Mucosa of stomach (tissue), 1 donor: ENCODE data around the gene COX19.
A peak's percentile ranks its signal among the peaks of the same experiment; 100 is the strongest.
"Not testable (repeated sequence)": the region's sequence is repeated elsewhere in the genome, so short reads cannot be mapped to it uniquely, and the experiment has no call there.

Source experiments
- H3K27me3 ChIP-seq: one replicate; pipeline ENCODE4 v1.7.0; 2013; ENCODE audit warnings: mild to moderate bottlenecking, low read length; ENCODE audit not compliant: control insufficient read depth, insufficient read depth
- H3K36me3 ChIP-seq: one replicate; pipeline ENCODE4 v1.7.0; 2013; ENCODE audit warnings: low read length; ENCODE audit not compliant: control insufficient read depth, insufficient read depth
- H3K4me1 ChIP-seq: one replicate; pipeline ENCODE4 v1.7.0; 2013; ENCODE audit warnings: mild to moderate bottlenecking, low read length; ENCODE audit not compliant: control insufficient read depth, insufficient read depth
- H3K4me3 ChIP-seq: one replicate; pipeline ENCODE4 v1.7.0; 2013; ENCODE audit warnings: low read length
- H3K9ac ChIP-seq: one replicate; pipeline ENCODE4 v1.7.0; 2013; ENCODE audit warnings: mild to moderate bottlenecking, low read length, moderate library complexity
- H3K9me3 ChIP-seq: one replicate; pipeline ENCODE4 v1.7.0; 2013; ENCODE audit warnings: mild to moderate bottlenecking, low read length, moderate library complexity; ENCODE audit not compliant: control insufficient read depth
- donor health status: Pancreatic carcinoma.

Gene COX19

DNA sequence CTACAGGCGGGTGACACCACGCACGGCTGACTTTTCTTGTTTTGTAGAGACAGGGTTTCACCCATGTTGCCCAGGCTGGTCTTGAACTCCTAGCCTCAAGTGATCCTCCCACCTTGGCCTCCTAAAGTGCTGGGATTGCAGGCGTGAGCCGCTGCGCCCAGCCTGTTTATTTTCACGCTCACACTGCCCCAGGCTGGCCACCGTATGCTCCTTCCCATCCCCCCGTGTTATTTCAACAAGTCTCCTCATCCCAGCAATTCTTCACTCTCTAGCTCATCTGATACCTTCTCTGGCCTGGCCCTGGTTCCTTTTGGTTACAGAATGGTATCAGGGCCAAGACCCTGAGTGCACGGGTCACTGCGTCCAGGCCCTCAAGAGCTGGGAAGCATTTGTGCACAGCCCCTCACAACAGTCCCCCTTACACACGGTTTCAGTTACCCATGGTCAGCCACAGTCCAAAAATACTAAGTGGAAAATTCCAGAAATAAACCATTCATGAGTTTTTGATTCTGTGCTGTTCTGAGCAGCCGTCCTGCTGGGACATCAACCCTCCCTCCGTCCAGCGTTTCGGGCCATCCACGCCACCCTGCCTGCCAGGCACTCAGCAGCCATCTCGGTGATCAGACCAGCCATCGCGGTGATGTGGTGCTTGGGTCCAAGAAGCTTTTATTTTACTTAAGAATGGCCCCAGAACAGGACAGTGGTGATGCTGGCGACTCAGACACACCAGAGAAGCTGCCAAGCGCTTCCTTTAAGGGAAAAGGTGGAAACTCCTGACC lies 8.9 kb downstream of the COX19 start:
- no peak overlapping the region for H3K4me3 ChIP-seq

DNA sequence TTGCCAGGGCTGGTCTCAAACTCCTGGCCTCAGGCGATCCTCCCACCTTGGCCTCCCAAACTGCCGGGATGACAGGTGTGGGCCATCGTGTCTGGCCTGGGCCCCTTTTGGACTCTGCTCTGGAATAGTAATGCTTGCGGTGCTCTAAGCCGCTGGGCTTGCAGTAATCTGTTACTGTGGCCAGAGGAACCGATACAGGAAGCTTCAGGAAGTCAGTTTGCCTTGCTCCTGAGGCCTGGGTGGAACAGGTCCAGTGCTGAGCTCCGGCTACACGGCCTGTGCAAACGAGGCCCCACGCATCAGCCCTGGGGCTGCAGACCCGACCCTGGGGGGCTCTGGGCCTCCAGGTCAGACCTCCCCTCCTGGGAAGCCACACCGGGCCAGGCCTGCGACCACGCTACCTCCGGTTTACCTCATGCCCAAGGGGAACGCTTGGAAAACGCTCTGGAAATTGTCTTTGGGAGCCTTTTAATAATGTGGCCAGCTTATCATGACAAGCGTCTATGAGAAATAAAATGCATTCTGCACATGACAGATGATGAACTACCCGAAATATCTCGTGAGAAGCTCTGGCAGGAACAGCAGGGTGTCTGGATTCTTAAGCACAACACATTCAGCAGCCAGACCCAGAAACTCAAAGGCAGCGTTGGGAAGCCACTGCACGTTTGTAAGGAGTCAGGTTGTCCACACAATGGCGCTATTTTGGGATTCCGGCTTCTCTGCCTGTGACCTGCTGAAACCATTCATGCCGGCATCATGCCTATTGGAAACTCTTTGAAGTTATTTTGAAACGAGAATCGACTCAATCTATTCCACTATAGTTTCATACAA lies 10.7 kb downstream of the COX19 start:
- H3K4me3 ChIP-seq, result no peak overlapping the region
- H3K27me3 ChIP-seq, result peaks cover 13% of the 10 kb centered on the region
- peak overlapping the region; percentile 3 for H3K9ac ChIP-seq
- no peaks in the 10 kb centered on the region for H3K9me3 ChIP-seq
- no peaks in the 10 kb centered on the region for H3K36me3 ChIP-seq
- peaks cover 18% of the 10 kb centered on the region for H3K4me1 ChIP-seq

More for the DNA sequence above, 8.9 kb downstream of the COX19 start:
- H3K27me3 ChIP-seq, result peaks cover 13% of the 10 kb centered on the region
- H3K36me3 ChIP-seq, result peaks cover 6% of the 10 kb centered on the region
- peaks cover 18% of the 10 kb centered on the region for H3K4me1 ChIP-seq
- no peaks in the 10 kb centered on the region for H3K9me3 ChIP-seq
- no peak overlapping the region for H3K9ac ChIP-seq

DNA sequence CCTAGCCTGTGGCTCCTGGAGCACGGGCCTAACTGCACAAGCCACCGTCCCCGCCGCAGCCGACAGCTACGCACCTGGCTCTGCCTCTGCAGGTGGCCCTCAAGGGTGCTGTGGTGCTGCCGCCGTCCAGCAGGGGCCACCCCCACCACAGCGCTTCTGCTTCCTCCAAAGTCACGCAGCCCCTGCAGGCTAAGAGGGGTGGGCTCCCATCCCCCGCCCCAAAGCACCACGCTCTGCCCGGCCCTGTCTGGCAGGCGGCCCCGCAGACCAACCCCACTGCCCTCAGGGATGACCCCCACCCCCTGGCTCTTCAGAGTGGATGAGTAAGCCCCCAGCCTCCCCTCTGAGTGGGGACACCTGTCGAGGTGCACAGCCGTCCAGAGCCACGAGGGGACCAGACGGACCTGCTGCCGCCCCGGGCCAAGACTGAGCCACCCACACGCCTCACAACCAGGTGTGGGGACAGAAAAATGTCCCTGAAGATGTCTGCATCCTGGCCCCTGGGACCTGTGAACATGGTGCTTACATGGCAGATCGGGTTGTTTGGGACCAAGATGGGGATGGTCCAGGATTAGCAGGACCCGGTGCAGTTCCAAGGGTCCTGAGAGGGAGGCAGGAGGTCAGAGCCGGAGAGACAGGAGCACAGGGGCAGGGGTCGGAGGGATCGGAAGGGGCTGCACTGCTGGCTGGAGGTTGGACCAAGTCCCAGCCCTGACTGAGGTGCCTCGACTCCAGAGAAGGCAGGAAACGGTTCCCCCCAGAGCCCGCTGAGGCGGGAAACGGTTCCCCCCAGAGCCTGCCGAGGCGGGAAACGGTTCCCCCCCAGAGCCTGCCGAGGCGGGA lies 11.9 kb downstream of the COX19 start:
- no peaks in the 10 kb centered on the region for H3K36me3 ChIP-seq
- H3K9ac ChIP-seq, result no peak overlapping the region
- peaks cover 18% of the 10 kb centered on the region for H3K4me1 ChIP-seq
- H3K9me3 ChIP-seq, result no peaks in the 10 kb centered on the region
- peaks cover 17% of the 10 kb centered on the region for H3K27me3 ChIP-seq
- H3K4me3 ChIP-seq, result no peak overlapping the region

DNA sequence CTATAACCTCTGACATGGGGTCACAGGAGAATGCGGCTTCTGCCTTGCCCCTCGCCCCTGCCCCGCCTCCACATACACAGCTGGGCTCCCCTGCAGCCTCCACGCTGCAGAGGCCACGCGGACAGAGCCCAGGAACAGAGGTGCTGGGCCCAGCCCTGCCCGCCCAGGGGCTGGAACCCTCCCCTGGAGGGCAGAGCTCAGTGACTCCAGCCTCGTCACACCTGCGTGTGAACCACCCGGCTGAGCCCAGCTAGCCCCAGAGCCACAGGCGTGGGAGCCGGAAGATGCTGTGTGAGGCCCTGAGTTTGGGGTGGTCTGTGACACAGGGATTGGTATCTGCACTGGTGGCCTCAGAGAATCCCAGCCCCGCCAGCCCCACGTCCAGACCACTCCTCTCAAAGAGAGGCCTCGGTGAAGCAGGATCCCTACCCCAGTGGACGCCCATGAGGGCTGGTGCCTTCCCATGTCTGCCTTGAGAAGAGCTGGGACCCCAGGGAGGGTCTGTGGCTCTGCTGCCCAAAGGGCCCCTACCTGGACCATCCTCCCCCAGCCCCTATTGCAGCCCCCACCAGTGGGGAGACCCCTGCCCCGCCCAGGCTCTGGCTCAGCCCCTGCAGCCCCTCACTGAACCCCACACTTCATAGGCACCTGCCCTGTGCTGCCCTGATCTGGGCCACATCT lies 12.8 kb downstream of the COX19 start:
- Histone ChIP-seq H3K4me1 (peaks cover 18% of the 10 kb centered on the region), H3K4me3 (no peak overlapping the region), H3K9me3 (no peaks in the 10 kb centered on the region), H3K36me3 (no peaks in the 10 kb centered on the region), H3K27me3 (peaks cover 21% of the 10 kb centered on the region), H3K9ac (no peak overlapping the region)

DNA sequence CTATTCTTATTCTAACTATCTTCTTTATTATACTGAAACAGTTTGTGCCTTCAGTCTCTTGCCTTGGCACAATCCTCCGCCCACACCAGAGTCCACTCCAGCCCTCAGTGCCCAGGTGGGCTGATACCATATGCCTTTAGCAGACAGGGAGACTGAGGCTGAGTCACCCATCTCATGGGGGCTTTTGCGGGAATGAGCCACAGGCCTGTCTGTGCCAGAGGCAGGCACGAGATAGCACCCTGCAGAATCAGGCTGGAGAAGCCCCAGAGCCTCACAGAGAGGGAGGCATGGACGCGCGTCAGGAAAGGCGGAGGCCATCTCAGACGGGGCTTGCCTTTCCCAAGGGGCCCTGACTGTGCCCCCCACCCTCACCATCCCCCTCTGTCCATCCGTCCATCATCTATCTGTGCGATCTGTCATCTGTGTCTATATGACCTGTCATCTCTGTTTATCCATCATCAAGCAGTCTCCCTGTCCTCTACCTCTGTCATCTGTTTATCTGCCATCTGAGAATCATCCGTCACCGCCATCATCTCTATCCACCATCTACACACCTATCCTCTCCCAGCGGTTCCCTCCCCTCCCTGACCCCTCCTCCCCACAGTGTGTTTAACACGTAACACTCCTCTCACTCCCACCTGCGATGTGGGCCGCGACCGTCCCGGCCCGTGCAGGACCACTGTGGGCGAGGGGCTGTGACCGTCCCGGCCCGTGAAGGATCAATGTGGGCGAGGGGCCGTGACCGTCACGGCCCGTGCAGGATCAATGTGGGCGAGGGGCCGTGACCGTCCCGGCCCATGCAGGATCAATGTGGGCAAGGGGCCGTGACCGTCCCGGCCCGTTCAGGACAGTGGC lies 13.6 kb downstream of the COX19 start:
- Histone ChIP-seq H3K36me3 (no peaks in the 10 kb centered on the region), H3K9me3 (no peaks in the 10 kb centered on the region), H3K4me1 (peaks cover 18% of the 10 kb centered on the region), H3K9ac (no peak overlapping the region), H3K4me3 (no peak overlapping the region), H3K27me3 (peaks cover 21% of the 10 kb centered on the region)

DNA sequence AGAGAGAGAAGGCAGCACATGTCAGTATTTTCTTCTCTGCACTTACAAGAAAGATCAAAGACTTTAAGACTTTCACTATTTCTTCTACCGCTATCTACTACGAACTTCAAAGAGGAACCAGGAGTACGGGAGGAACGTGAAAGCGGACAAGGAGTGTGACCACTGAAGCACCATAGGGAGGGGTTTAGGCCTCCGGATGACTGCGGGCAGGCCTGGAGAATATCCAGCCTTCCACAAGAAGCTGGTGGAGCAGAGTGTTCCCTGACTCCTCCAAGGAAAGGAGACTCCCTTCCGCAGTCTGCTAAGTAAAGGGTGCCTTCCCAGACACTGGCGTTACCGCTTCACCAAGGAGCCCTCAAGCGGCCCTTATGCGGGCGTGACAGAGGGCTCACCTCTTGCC lies 14.4 kb downstream of the COX19 start:
- not testable (repeated sequence) for H3K4me3 ChIP-seq, H3K36me3 ChIP-seq, H3K9ac ChIP-seq, H3K9me3 ChIP-seq
- Histone ChIP-seq H3K27me3 (peaks cover 21% of the 10 kb centered on the region), H3K4me1 (peaks cover 18% of the 10 kb centered on the region)

DNA sequence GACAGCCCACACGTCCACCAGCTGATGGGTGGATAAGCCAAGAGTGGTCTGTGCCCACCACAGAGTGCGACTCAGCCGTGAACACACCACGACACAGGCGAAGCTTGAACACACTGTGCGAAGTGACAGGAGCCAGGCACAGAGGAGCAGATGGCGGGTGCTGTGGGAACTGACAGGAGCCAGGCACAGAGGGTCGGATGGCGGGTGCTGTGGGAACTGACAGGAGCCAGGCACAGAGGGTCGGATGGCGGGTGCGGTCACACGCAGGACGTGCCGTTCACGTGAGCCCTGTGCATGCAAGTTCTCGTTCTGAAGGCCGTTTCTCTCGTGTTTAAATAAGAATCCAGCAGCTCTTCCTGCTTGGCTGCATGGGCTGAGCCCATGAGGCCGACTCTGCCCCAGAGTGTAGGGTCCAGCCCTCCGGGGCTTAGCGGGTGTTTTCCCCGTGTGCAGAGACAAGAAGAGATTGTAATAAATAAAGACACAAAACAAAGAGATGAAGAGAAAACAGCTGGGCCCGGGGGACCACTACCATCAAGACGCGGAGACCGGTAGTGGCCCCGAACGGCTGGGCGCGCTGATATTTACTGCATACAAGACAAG lies 15.0 kb downstream of the COX19 start:
- Histone ChIP-seq H3K4me1 (peaks cover 14% of the 10 kb centered on the region), H3K9me3 (no peaks in the 10 kb centered on the region), H3K36me3 (no peaks in the 10 kb centered on the region), H3K27me3 (peaks cover 21% of the 10 kb centered on the region), H3K4me3 (no peak overlapping the region), H3K9ac (no peak overlapping the region)

DNA sequence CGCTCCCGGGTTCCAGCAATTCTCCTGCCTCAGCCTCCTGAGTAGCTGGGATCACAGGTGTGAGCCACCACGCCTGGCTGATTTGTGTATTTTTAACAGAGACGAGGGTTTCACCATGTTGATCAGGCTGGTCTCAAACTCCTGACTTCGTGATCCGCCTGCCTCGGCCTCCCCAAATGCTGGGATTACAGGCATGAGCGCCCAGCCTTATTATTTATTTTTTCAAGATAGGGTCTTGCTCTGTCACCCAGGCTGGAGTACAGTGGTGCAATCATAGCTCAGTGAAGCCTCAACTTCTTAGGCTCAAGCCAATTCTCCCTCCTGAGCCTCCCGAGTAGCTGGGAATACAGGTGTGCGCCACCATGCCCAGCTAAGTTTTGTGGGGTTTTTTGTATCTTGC lies 15.6 kb downstream of the COX19 start:
- H3K4me1 ChIP-seq, H3K9me3 ChIP-seq, H3K4me3 ChIP-seq, H3K9ac ChIP-seq, H3K36me3 ChIP-seq: not testable (repeated sequence)
- peaks cover 21% of the 10 kb centered on the region for H3K27me3 ChIP-seq

DNA sequence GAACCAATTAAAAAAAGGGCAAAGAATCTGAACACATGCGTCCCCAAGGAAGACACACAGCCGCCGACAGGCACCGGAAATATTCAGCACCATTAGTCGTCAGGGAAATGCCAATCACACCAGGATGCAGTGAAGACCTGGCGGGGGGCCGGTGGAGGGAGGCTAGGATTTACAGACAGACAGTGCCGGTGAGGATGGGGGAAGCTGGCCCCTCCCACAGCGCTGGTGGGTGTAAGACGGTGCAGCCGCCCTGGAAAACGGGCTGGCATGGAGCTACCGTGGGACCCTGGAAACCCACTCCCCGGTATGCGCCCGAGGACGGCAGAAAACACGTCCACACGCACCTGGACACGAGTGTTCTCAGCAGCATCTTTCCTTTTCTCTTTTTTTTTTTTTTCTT lies 16.1 kb downstream of the COX19 start:
- H3K27me3 ChIP-seq, result peaks cover 21% of the 10 kb centered on the region
- no peak overlapping the region for H3K9ac ChIP-seq
- H3K4me1 ChIP-seq, result peaks cover 5% of the 10 kb centered on the region
- H3K36me3 ChIP-seq, result no peaks in the 10 kb centered on the region
- no peak overlapping the region for H3K4me3 ChIP-seq
- no peaks in the 10 kb centered on the region for H3K9me3 ChIP-seq

DNA sequence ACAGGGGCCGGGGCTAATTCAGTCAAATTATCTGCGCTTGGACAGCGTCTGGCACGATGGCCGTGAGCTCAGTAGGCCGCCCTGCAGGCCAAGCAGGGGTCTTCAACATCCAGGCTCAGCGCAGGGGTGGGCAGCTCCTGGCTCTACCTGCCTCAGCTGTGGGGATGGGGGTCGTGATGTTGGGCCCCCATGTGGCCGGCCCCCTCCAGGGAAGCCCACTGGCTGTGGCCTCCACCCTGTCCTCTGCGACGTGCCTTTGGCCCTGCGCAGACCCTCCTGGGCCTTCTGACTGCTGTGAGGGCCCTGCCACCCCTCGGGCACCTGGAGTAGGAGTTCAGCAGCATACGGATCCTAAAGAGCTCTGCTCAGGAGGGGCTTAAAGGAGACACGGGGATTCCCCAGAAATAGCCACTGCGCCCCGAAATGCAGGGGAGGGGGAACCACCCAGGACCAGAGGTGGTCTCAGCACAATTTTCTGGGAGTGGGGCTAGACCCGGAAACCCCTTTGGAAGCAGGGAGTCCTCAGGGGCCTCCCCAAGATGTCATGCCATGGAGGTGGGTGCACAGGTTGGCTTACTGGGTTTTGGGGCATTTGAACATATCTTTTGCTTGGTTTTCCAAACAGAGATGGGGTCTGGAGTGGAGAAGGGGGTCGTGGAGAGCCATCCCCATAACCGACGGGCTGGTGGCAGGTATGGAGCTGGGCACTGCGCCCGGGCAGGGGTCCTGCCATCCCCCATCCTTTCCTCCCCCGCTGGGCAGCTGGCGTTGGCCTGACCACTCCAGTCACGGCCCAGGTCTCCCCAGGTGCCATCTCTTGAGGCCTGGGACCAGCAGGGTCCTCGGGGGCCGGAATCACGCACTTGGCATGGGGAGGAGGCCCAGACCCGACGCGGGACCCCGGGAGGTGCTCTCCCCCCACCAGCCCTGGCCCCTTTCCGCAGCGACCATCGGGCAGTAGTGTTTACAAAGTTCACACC lies 16.8 kb downstream of the COX19 start:
- Histone ChIP-seq H3K4me1 (peaks cover under 1% of the 10 kb centered on the region), H3K4me3 (no peak overlapping the region), H3K27me3 (peaks cover 21% of the 10 kb centered on the region), H3K9me3 (no peaks in the 10 kb centered on the region), H3K9ac (no peak overlapping the region), H3K36me3 (no peaks in the 10 kb centered on the region)
